Activated CD4-positive, alpha-beta T cell treated with anti-CD3 and anti-CD28 coated beads, Interleukin-2, Interleukin-6, amounts not matched to agents 100 ng/mL and 50 ng/mL, durations not matched to agents 16 hours and 8 hours (primary cell): ENCODE results near the gene PEX5.
"Not testable (repeated sequence)": the region's sequence is repeated elsewhere in the genome, so short reads cannot be mapped to it uniquely, and the experiment has no call there.

Experiments
- DNase-seq: peaks from one replicate; pipeline ENCODE4 v3.0.0-alpha.2; 2020

The PEX5 gene

DNA sequence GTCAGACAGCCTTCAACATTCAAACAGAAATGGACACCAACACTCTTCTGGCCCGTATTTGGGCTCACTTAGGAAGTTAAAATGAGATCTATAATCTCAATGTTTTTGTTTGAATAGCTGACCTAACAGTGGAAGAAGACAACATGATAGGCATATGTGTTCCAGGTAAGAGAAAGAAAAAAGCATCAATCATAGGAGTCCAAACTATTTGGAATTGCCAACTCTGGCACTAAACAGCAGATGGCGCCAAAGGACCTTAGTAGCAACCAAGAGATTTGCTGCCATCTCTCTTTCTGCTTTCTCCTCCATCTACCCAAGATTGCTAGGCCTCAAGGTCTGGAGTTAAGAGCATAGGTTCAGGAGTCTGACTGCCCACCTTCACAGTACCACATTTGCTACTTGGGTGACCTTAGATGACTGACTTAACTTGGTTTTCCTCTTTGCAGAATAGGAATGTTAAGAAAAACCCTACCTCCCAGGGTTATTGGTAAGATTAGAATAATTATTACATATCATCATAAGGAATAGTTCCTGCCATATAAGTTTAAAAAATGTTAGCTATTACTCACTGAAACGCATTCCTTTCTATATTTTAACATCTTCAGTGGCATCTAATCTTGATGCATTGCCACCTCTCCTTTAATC lies 30.2 kb downstream of the PEX5 start:
- DNase-seq, result peak; percentile 75

DNA sequence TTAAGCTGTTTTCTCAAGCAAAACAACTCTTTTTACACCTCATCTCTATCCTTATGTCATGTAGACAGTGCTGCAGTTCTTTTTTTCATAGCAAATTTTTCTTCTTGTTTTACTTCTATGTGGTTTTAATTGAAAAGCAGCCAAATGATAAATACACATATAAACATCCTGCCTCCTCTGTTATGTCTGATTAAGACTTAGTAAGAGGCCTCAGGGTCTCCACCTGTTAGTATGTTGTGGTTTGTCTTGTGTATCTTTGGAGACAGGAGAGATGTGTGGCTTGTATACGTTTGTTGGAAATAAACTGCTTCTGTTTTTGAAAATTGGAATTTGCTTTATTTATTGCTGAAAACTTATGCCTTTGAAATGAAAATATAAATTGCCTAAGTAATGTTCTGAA lies 32.0 kb downstream of the PEX5 start:
- no peak for DNase-seq

DNA sequence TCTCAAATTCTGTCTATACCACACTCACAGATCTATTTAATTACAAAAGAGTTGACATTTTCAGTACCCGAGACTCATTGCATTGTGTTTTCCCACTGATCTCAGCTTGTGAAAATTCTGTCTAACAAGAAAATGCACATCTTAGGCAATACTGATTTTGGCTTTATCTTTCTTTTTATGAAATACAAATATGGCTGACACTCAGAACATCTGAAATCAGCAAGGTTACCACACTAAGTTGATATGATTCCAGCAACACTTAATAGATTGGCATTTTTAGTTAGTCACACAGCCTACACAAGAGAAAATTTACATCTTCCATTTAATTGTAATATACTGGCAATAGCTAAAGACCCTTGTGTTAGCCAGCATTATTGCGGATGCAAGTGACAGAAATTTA lies 40.3 kb downstream of the PEX5 start:
- no peak for DNase-seq

DNA sequence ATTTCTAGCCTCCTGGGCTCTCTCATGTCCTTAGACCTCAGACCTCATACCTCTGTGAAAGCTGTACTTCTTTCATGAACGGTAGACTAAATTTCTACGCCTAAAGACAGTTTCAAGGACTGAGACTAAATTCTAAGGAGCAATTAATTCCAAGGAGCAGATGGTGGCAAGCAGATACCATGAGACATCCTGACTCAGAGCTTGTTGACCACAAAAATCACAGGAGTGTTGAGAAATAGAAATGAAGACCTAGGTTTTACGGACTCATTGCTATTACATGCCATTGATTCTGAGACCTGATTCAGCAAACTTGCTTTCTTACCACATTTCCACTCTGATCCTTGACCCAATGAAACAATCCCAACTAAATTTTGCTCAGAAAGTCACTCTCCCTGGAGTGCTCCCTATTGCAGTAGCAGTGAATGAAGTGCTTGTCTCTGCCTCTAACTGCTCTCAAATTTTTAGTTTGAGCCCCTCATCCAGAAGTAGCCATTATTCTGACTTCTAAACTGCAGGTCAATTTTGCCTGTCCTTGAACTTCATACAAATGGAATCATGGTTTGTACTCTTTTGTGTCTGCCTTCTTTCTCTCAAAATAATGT lies 52.0 kb downstream of the PEX5 start:
- DNase-seq, result no peak

DNA sequence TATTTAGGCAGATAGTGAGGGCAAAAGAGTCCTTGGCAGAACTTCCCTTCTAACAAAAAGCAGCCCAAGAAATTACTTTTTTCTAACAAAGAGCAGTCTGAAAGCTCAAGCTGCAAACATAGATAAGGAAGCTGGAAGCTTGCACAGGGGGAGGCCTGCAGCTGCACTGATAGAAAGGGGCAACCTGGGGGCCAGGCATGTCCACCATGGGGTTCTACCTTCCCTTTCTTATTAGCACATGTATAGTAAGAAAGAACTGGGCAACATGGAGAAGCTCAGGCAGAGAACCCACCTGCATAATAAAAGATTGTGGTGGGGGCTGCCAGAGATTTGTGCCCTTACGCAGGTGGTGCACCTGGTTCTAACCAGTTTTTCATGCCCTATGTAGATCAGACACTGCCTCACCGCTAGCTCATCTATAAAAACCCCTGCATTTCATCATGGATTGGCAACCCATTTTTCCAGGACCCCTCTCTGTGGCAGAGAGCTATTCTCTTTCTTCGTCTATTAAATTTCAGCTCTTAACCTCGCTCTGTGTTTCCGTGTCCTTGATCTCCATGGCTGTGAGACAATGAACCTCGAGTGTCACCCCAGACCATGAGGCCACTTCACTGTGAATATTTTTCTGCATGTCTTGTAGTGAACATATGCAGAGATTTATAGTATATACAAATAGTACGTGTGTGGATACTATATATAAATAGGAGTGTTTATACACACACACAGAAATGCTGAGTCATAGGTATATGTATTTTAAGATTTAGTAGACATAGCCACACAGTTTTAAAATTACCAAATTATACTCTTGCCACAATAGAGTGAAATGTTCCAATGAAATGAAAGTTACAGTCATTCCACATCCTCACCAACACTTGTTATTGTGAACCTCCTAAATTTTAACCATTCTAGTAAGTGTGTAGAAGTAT lies 53.0 kb downstream of the PEX5 start:
- DNase-seq, result no peak

DNA sequence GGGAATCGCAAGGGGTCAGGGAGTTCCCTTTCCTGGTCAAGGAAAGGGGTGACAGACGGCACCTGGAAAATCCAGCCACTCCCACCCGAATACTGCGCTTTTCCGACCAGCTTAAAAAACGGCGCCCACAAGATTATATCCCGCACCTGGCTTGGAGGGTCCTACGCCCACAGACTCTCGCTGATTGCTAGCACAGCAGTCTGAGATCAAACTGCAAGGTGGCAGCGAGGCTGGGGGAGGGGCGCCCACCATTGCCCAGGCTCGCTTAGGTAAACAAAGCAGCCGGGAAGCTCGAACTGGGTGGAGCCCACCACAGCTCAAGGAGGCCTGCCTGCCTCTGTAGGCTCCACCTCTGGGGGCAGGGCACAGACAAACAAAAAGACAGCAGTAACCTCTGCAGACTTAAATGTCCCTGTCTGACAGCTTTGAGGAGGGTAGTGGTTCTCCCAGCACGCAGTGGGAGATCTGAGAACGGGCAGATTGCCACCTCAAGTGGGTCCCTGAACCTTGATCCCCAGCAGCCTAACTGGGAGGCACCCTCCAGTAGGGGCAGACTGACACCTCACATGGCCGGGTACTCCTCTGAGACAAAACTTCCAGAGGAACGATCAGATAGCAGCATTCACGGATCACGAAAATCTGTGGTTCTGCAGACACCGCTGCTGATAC lies 62.0 kb downstream of the PEX5 start:
- not testable (repeated sequence) for DNase-seq

DNA sequence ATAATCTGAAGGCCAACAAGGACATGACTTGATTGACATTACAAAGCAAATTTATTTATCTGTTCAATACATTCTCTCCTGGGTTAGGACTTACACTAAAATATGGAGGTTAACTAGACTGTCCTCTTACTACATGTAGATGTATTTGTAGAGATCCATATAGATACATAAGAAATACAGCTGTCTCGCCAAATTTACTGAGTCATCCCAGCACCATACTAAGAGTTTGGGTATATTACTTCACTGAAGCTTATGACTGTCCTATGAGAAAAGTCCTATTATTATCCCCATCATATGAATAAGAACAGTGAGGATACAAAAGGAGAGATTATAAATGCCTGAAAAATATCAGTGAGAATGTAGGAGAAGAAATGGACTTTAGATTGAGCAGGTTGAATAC lies 69.6 kb downstream of the PEX5 start:
- no peak for DNase-seq
